ENCODE results near the gene ADAT3. TPM values are rescaled to one million over a fixed set of nuclear protein-coding genes. Genes with fewer than 3 reads are reported as not detected.
"Not testable (repeated sequence)": the region's sequence is repeated elsewhere in the genome, so short reads cannot be mapped to it uniquely, and the experiment has no call there.

The ADAT3 gene
- polyA plus RNA-seq, 2 donors: 6.4 to 6.9 TPM

- H3K27me3 ChIP-seq (ENCODE audit: control insufficient read depth in 1 of 2, insufficient read depth in 2 of 2, low read length in 2 of 2): no peaks in the 10 kb centered on the region
- WGBS, 2 donors: 84 to 87% methylated on average over 8 of the region's 8 CpGs
Observed at GRCh38 chr19:1866693-1867348, 38.4 kb upstream of the ADAT3 start.

GRCh38 chr19:1867349-1867724, 37.9 kb upstream of the ADAT3 start:
- H3K4me1 ChIP-seq (ENCODE audit: control insufficient read depth in 2 of 2, insufficient read depth in 2 of 2, low read length in 1 of 2): peaks cover 1 to 4% of the 10 kb centered on the region in 2 donors
- H3K27ac ChIP-seq (ENCODE audit: low read depth in 2 of 2, low read length in 1 of 2): no peak overlapping the region
- 90% methylated on average over 9 of the region's 9 CpGs for WGBS, 2 donors
- no peaks in the 10 kb centered on the region for H3K9me3 ChIP-seq (ENCODE audit: control insufficient read depth in 2 of 2, insufficient read depth in 1 of 2, low read depth in 1 of 2, low read length in 1 of 2)
- H3K36me3 ChIP-seq (ENCODE audit: control insufficient read depth in 2 of 2, insufficient read depth in 2 of 2, low read length in 1 of 2): peaks cover 0 to 3% of the 10 kb centered on the region in 2 donors
- H3K4me3 ChIP-seq (ENCODE audit: low read depth in 1 of 2, low read length in 2 of 2): no peak overlapping the region
- H3K27me3 ChIP-seq (ENCODE audit: control insufficient read depth in 1 of 2, insufficient read depth in 2 of 2, low read length in 2 of 2): no peaks in the 10 kb centered on the region

More at GRCh38 chr19:1866693-1867348, 38.4 kb upstream of the ADAT3 start:
- Histone ChIP-seq H3K9me3 (ENCODE audit: control insufficient read depth in 2 of 2, insufficient read depth in 1 of 2, low read depth in 1 of 2, low read length in 1 of 2) (no peaks in the 10 kb centered on the region), H3K4me1 (ENCODE audit: control insufficient read depth in 2 of 2, insufficient read depth in 2 of 2, low read length in 1 of 2) (peaks cover 0 to 2% of the 10 kb centered on the region in 2 donors), H3K4me3 (ENCODE audit: low read depth in 1 of 2, low read length in 2 of 2) (no peak overlapping the region), H3K36me3 (ENCODE audit: control insufficient read depth in 2 of 2, insufficient read depth in 2 of 2, low read length in 1 of 2) (peaks cover 0 to 3% of the 10 kb centered on the region in 2 donors), H3K27ac (ENCODE audit: low read depth in 2 of 2, low read length in 1 of 2) (no peak overlapping the region)

GRCh38 chr19:1868971-1869370, 36.2 kb upstream of the ADAT3 start:
- Histone ChIP-seq H3K9me3 (ENCODE audit: control insufficient read depth in 2 of 2, insufficient read depth in 1 of 2, low read depth in 1 of 2, low read length in 1 of 2) (no peaks in the 10 kb centered on the region), H3K27ac (ENCODE audit: low read depth in 2 of 2, low read length in 1 of 2) (no peak overlapping the region), H3K27me3 (ENCODE audit: control insufficient read depth in 1 of 2, insufficient read depth in 2 of 2, low read length in 2 of 2) (no peaks in the 10 kb centered on the region), H3K36me3 (ENCODE audit: control insufficient read depth in 2 of 2, insufficient read depth in 2 of 2, low read length in 1 of 2) (peaks cover 0 to 3% of the 10 kb centered on the region in 2 donors), H3K4me1 (ENCODE audit: control insufficient read depth in 2 of 2, insufficient read depth in 2 of 2, low read length in 1 of 2) (peaks cover 13 to 17% of the 10 kb centered on the region in 2 donors), H3K4me3 (ENCODE audit: low read depth in 1 of 2, low read length in 2 of 2) (no peak overlapping the region)
- 70% methylated on average over 7 of the region's 7 CpGs for WGBS, 2 donors

- 66 to 80% methylated on average over 15 of the region's 15 CpGs for WGBS, 2 donors
- H3K36me3 ChIP-seq (ENCODE audit: control insufficient read depth in 2 of 2, insufficient read depth in 2 of 2, low read length in 1 of 2): peaks cover 0 to 3% of the 10 kb centered on the region in 2 donors
Observed at GRCh38 chr19:1871140-1871597, 34.0 kb upstream of the ADAT3 start.

GRCh38 chr19:1871630-1872029, 33.6 kb upstream of the ADAT3 start:
- H3K27ac ChIP-seq (ENCODE audit: low read depth in 2 of 2, low read length in 1 of 2): no peak overlapping the region

More at GRCh38 chr19:1871140-1871597, 34.0 kb upstream of the ADAT3 start:
- no peaks in the 10 kb centered on the region for H3K9me3 ChIP-seq (ENCODE audit: control insufficient read depth in 2 of 2, insufficient read depth in 1 of 2, low read depth in 1 of 2, low read length in 1 of 2)
- no peak overlapping the region for H3K4me3 ChIP-seq (ENCODE audit: low read depth in 1 of 2, low read length in 2 of 2)
- H3K27ac ChIP-seq (ENCODE audit: low read depth in 2 of 2, low read length in 1 of 2): no peak overlapping the region
- no peaks in the 10 kb centered on the region for H3K27me3 ChIP-seq (ENCODE audit: control insufficient read depth in 1 of 2, insufficient read depth in 2 of 2, low read length in 2 of 2)
- peaks cover 13 to 19% of the 10 kb centered on the region in 2 donors for H3K4me1 ChIP-seq (ENCODE audit: control insufficient read depth in 2 of 2, insufficient read depth in 2 of 2, low read length in 1 of 2)

GRCh38 chr19:1872807-1873523, 32.2 kb upstream of the ADAT3 start:
- peaks cover 0 to 3% of the 10 kb centered on the region in 2 donors for H3K36me3 ChIP-seq (ENCODE audit: control insufficient read depth in 2 of 2, insufficient read depth in 2 of 2, low read length in 1 of 2)
- H3K4me3 ChIP-seq (ENCODE audit: low read depth in 1 of 2, low read length in 2 of 2): peak overlapping the region in 1 of 2 donors; percentile 6
- peaks cover 16 to 24% of the 10 kb centered on the region in 2 donors for H3K4me1 ChIP-seq (ENCODE audit: control insufficient read depth in 2 of 2, insufficient read depth in 2 of 2, low read length in 1 of 2)
- no peaks in the 10 kb centered on the region for H3K9me3 ChIP-seq (ENCODE audit: control insufficient read depth in 2 of 2, insufficient read depth in 1 of 2, low read depth in 1 of 2, low read length in 1 of 2)
- WGBS, 2 donors: 73 to 76% methylated on average over 25 of the region's 25 CpGs
- peak overlapping the region; percentile 77 to 81 for H3K27ac ChIP-seq (ENCODE audit: low read depth in 2 of 2, low read length in 1 of 2)
- no peaks in the 10 kb centered on the region for H3K27me3 ChIP-seq (ENCODE audit: control insufficient read depth in 1 of 2, insufficient read depth in 2 of 2, low read length in 2 of 2)

More at GRCh38 chr19:1871630-1872029, 33.6 kb upstream of the ADAT3 start:
- H3K27me3 ChIP-seq (ENCODE audit: control insufficient read depth in 1 of 2, insufficient read depth in 2 of 2, low read length in 2 of 2): no peaks in the 10 kb centered on the region
- no peak overlapping the region for H3K4me3 ChIP-seq (ENCODE audit: low read depth in 1 of 2, low read length in 2 of 2)
- WGBS, 2 donors: 77 to 87% methylated on average over 13 of the region's 13 CpGs
- peaks cover 0 to 3% of the 10 kb centered on the region in 2 donors for H3K36me3 ChIP-seq (ENCODE audit: control insufficient read depth in 2 of 2, insufficient read depth in 2 of 2, low read length in 1 of 2)
- H3K9me3 ChIP-seq (ENCODE audit: control insufficient read depth in 2 of 2, insufficient read depth in 1 of 2, low read depth in 1 of 2, low read length in 1 of 2): no peaks in the 10 kb centered on the region
- H3K4me1 ChIP-seq (ENCODE audit: control insufficient read depth in 2 of 2, insufficient read depth in 2 of 2, low read length in 1 of 2): peaks cover 15 to 23% of the 10 kb centered on the region in 2 donors

- H3K27me3 ChIP-seq (ENCODE audit: control insufficient read depth in 1 of 2, insufficient read depth in 2 of 2, low read length in 2 of 2): no peaks in the 10 kb centered on the region
- 36% methylated on average over 29 of the region's 29 CpGs for whole genome bisulfite sequencing, 2 donors
- H3K27ac ChIP-seq (ENCODE audit: low read depth in 2 of 2, low read length in 1 of 2): peak overlapping the region; percentile 77 to 81
- H3K36me3 ChIP-seq (ENCODE audit: control insufficient read depth in 2 of 2, insufficient read depth in 2 of 2, low read length in 1 of 2): peaks cover 0 to 3% of the 10 kb centered on the region in 2 donors
- H3K4me3 ChIP-seq (ENCODE audit: low read depth in 1 of 2, low read length in 2 of 2): peak overlapping the region; percentile 6 to 24
- peaks cover 16 to 24% of the 10 kb centered on the region in 2 donors for H3K4me1 ChIP-seq (ENCODE audit: control insufficient read depth in 2 of 2, insufficient read depth in 2 of 2, low read length in 1 of 2)
- H3K9me3 ChIP-seq (ENCODE audit: control insufficient read depth in 2 of 2, insufficient read depth in 1 of 2, low read depth in 1 of 2, low read length in 1 of 2): no peaks in the 10 kb centered on the region
Observed at GRCh38 chr19:1873524-1874473, 31.4 kb upstream of the ADAT3 start.

GRCh38 chr19:1874554-1875185, 30.5 kb upstream of the ADAT3 start:
- Histone ChIP-seq H3K27ac (ENCODE audit: low read depth in 2 of 2, low read length in 1 of 2) (peak overlapping the region; percentile 98 to 99), H3K9me3 (ENCODE audit: control insufficient read depth in 2 of 2, insufficient read depth in 1 of 2, low read depth in 1 of 2, low read length in 1 of 2) (no peaks in the 10 kb centered on the region), H3K27me3 (ENCODE audit: control insufficient read depth in 1 of 2, insufficient read depth in 2 of 2, low read length in 2 of 2) (no peaks in the 10 kb centered on the region), H3K4me3 (ENCODE audit: low read depth in 1 of 2, low read length in 2 of 2) (peak overlapping the region; percentile 87 to 98), H3K36me3 (ENCODE audit: control insufficient read depth in 2 of 2, insufficient read depth in 2 of 2, low read length in 1 of 2) (peaks cover 0 to 3% of the 10 kb centered on the region in 2 donors), H3K4me1 (ENCODE audit: control insufficient read depth in 2 of 2, insufficient read depth in 2 of 2, low read length in 1 of 2) (peaks cover 16 to 24% of the 10 kb centered on the region in 2 donors)
- WGBS, 2 donors: 6 to 8% methylated on average over 16 of the region's 16 CpGs

- 0 to 3% methylated on average over 11 of the region's 11 CpGs for WGBS, 2 donors
- Histone ChIP-seq H3K27ac (ENCODE audit: low read depth in 2 of 2, low read length in 1 of 2) (peak overlapping the region; percentile 98 to 99), H3K4me3 (ENCODE audit: low read depth in 1 of 2, low read length in 2 of 2) (peak overlapping the region; percentile 87 to 98), H3K4me1 (ENCODE audit: control insufficient read depth in 2 of 2, insufficient read depth in 2 of 2, low read length in 1 of 2) (peaks cover 16 to 25% of the 10 kb centered on the region in 2 donors)
- not testable (repeated sequence) for H3K27me3 ChIP-seq (ENCODE audit: control insufficient read depth in 1 of 2, insufficient read depth in 2 of 2, low read length in 2 of 2); H3K36me3 ChIP-seq (ENCODE audit: control insufficient read depth in 2 of 2, insufficient read depth in 2 of 2, low read length in 1 of 2); H3K9me3 ChIP-seq (ENCODE audit: control insufficient read depth in 2 of 2, insufficient read depth in 1 of 2, low read depth in 1 of 2, low read length in 1 of 2)
Observed at GRCh38 chr19:1875265-1875645, 29.9 kb upstream of the ADAT3 start.
